Neural cell (in vitro differentiated cells): ENCODE data around the gene TNFRSF4. TPM values are rescaled to one million over a fixed set of nuclear protein-coding genes. Genes with fewer than 3 reads are reported as not detected.

Source experiments
- H2AFZ ChIP-seq: fragments of 200-600, 300-800 bp; sonication (generic), shearing (Covaris generic); 2 replicates; pipeline ENCODE4 v1.6.0; 2014; ENCODE audit warnings: low read depth, mild to moderate bottlenecking, antibody characterized with exemption, low read length, moderate library complexity
- H3F3A ChIP-seq: fragments of 200-600 bp; shearing (Covaris generic); 2 replicates; pipeline ENCODE4 v1.6.1; 2016; ENCODE audit warnings: mild to moderate bottlenecking, moderate library complexity, mixed read lengths, antibody characterized with exemption, low read length; ENCODE audit not compliant: insufficient read depth, poor library complexity, severe bottlenecking
- H3K27ac ChIP-seq: fragments of 200-600, 300-800 bp; sonication (generic), shearing (Covaris generic); 2 replicates; pipeline ENCODE4 v1.5.1; 2014; ENCODE audit warnings: mild to moderate bottlenecking, low read length, moderate library complexity
- H3K27me3 ChIP-seq: fragments of 300-800, 200-600 bp; sonication (generic), shearing (Covaris generic); 2 replicates; pipeline ENCODE4 v1.6.0; 2014; ENCODE audit warnings: mild to moderate bottlenecking, low read depth, low read length, moderate library complexity; ENCODE audit not compliant: insufficient read depth
- H3K36me3 ChIP-seq: fragments of 300-800, 200-600 bp; sonication (generic), shearing (Covaris generic); 2 replicates; pipeline ENCODE4 v1.5.1; 2014; ENCODE audit warnings: mild to moderate bottlenecking, antibody characterized with exemption, low read length, moderate library complexity; ENCODE audit not compliant: insufficient read depth
- H3K4me2 ChIP-seq: fragments of 300-800, 200-600 bp; sonication (generic), shearing (Covaris generic); 2 replicates; pipeline ENCODE4 v1.6.0; 2014; ENCODE audit warnings: mild to moderate bottlenecking, low read length
- H3K4me3 ChIP-seq: fragments of 300-800, 200-600 bp; sonication (generic), shearing (Covaris generic); 2 replicates; pipeline ENCODE4 v1.5.1; 2014; ENCODE audit warnings: mild to moderate bottlenecking, low read length, moderate library complexity
- H3K79me2 ChIP-seq: fragments of 200-600 bp; shearing (Covaris generic); replicated peaks from 2 replicates; pipeline ENCODE4 v1.6.0; 2014; ENCODE audit warnings: mild to moderate bottlenecking, low read length, moderate library complexity; ENCODE audit not compliant: insufficient read depth
- H3K9ac ChIP-seq: fragments of 300-800, 200-600 bp; sonication (generic), shearing (Covaris generic); 2 replicates; pipeline ENCODE4 v1.6.1; 2016; ENCODE audit warnings: mild to moderate bottlenecking, low read length, mixed read lengths
- H3K9me2 ChIP-seq: fragments of 200-600 bp; shearing (Covaris generic); 2 replicates; pipeline ENCODE4 v1.6.1; 2016; ENCODE audit warnings: mild to moderate bottlenecking, low read length, mixed read lengths; ENCODE audit not compliant: insufficient read depth
- H3K9me3 ChIP-seq: fragments of 200-600, 300-800 bp; sonication (generic), shearing (Covaris generic); 2 replicates; pipeline ENCODE4 v1.6.1; 2016; ENCODE audit warnings: mild to moderate bottlenecking, mixed run types, low read length, moderate library complexity, mixed read lengths
- H4K20me1 ChIP-seq: fragments of 200-600 bp; shearing (Covaris generic); 2 replicates; pipeline ENCODE4 v1.6.1; 2016; ENCODE audit warnings: mild to moderate bottlenecking, mixed run types; ENCODE audit not compliant: insufficient read depth
- EP300 ChIP-seq: fragments of 450-650 bp; conservative IDR thresholded peaks from 2 replicates; pipeline ENCODE4 v1.6.1; 2014; ENCODE audit warnings: antibody characterized with exemption, mild to moderate bottlenecking, moderate library complexity; ENCODE audit not compliant: poor library complexity, severe bottlenecking
- EZH2 ChIP-seq: fragments of 200-600, 300-800 bp; shearing (Covaris generic), sonication (generic); IDR thresholded peaks from 2 replicates; pipeline ENCODE4 v1.6.1; 2014; ENCODE audit warnings: antibody characterized with exemption, low read length, borderline replicate concordance, mild to moderate bottlenecking; ENCODE audit not compliant: insufficient read depth, poor library complexity, severe bottlenecking
- MXI1 ChIP-seq: fragments of 450-650 bp; conservative IDR thresholded peaks from 2 replicates; pipeline ENCODE4 v1.6.1; 2014; ENCODE audit warnings: antibody characterized with exemption, mild to moderate bottlenecking; ENCODE audit not compliant: poor library complexity, severe bottlenecking
- POLR2AphosphoS5 ChIP-seq: IDR thresholded peaks from 2 replicates; pipeline ENCODE4 v1.6.1; 2012
- RAD21 ChIP-seq: fragments of 450-650 bp; conservative IDR thresholded peaks from 2 replicates; pipeline ENCODE4 v1.6.1; 2014; ENCODE audit warnings: antibody characterized with exemption, mild to moderate bottlenecking, moderate library complexity
- SMC3 ChIP-seq: fragments of 450-650 bp; conservative IDR thresholded peaks from 2 replicates; pipeline ENCODE4 v1.6.1; 2014; ENCODE audit warnings: antibody characterized with exemption, mild to moderate bottlenecking, moderate library complexity; ENCODE audit not compliant: poor library complexity
- TAF1 ChIP-seq: IDR thresholded peaks from 2 replicates; pipeline ENCODE4 v1.6.1; 2012; ENCODE audit warnings: low read depth
- polyA plus RNA-seq: library from polyadenylated mRNA; depleted of rRNA; stranded (reverse); fragments of >200 nt; gene quantifications from 2 replicates; pipeline ENCODE4 v1.2.3, GENCODE V29; 2014
- TF ChIP-seq, protein P1 (sequence below): IDR thresholded peaks from 2 replicates; pipeline ENCODE4 v1.6.1; 2012; ENCODE audit warnings: borderline replicate concordance
- TF ChIP-seq, protein P2 (sequence below): fragments of 450-650 bp; IDR thresholded peaks from 2 replicates; pipeline ENCODE4 v1.5.1; 2014; ENCODE audit warnings: antibody characterized with exemption, mild to moderate bottlenecking, moderate library complexity; ENCODE audit not compliant: poor library complexity, severe bottlenecking

Gene TNFRSF4
- polyA plus RNA-seq, 1 donor from 2014 or later, result not detected

DNA sequence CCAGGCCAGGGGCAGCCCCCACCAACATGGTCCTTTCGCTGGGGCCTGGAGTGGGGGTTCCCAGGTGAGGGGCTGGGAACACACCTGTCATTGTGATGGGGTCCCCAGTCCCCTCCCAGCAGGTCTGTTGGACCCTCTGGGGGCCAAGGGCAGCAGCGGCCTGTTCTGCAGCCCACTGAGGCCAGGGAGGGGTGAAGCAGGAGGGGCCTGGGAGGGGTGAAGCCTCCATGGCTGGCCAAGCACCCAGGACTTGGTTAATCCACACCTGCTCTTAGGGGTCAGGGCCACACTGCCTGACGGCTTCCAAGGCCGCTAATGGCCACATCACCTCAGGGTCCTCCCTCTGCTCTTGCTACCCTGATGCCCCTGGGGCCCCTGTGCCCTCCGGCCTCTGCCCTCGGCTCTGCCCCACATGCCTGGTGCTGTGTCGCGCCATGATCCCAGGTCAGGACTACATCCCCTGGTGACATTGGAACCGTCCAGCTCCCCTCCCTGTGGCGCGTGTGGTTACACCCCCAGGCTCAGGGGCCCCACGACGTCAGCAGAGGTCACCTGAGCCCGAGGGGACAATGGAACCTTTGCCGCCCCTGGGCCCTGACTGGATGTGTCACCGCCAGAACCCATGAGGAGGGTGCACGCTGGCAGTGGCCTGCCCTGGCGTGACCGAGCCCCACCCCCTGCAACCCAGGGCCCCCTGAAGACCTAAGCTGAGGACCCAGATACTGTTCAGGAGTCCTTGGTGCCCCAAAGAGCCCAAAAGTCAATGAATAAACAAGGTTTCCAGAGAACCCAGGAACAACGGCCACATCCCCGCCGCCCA is 14.6 kb downstream of the TNFRSF4 start:
- H3K9me2 ChIP-seq, result no peaks in the 10 kb centered on the region
- H2AFZ ChIP-seq, result no peak overlapping the region
- H3K36me3 ChIP-seq, result no peaks in the 10 kb centered on the region
- H3K9ac ChIP-seq, result no peak overlapping the region
- H3K9me3 ChIP-seq, result no peaks in the 10 kb centered on the region
- TF ChIP-seq, protein P1, sequence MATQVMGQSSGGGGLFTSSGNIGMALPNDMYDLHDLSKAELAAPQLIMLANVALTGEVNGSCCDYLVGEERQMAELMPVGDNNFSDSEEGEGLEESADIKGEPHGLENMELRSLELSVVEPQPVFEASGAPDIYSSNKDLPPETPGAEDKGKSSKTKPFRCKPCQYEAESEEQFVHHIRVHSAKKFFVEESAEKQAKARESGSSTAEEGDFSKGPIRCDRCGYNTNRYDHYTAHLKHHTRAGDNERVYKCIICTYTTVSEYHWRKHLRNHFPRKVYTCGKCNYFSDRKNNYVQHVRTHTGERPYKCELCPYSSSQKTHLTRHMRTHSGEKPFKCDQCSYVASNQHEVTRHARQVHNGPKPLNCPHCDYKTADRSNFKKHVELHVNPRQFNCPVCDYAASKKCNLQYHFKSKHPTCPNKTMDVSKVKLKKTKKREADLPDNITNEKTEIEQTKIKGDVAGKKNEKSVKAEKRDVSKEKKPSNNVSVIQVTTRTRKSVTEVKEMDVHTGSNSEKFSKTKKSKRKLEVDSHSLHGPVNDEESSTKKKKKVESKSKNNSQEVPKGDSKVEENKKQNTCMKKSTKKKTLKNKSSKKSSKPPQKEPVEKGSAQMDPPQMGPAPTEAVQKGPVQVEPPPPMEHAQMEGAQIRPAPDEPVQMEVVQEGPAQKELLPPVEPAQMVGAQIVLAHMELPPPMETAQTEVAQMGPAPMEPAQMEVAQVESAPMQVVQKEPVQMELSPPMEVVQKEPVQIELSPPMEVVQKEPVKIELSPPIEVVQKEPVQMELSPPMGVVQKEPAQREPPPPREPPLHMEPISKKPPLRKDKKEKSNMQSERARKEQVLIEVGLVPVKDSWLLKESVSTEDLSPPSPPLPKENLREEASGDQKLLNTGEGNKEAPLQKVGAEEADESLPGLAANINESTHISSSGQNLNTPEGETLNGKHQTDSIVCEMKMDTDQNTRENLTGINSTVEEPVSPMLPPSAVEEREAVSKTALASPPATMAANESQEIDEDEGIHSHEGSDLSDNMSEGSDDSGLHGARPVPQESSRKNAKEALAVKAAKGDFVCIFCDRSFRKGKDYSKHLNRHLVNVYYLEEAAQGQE, result no peak
- TF ChIP-seq EZH2, result no peak
- TF ChIP-seq, protein P2, sequence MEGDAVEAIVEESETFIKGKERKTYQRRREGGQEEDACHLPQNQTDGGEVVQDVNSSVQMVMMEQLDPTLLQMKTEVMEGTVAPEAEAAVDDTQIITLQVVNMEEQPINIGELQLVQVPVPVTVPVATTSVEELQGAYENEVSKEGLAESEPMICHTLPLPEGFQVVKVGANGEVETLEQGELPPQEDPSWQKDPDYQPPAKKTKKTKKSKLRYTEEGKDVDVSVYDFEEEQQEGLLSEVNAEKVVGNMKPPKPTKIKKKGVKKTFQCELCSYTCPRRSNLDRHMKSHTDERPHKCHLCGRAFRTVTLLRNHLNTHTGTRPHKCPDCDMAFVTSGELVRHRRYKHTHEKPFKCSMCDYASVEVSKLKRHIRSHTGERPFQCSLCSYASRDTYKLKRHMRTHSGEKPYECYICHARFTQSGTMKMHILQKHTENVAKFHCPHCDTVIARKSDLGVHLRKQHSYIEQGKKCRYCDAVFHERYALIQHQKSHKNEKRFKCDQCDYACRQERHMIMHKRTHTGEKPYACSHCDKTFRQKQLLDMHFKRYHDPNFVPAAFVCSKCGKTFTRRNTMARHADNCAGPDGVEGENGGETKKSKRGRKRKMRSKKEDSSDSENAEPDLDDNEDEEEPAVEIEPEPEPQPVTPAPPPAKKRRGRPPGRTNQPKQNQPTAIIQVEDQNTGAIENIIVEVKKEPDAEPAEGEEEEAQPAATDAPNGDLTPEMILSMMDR, result no peak
- TF ChIP-seq MXI1, result no peak
- no peak for TF ChIP-seq TAF1
- TF ChIP-seq SMC3, result no peak
- no peak for TF ChIP-seq POLR2AphosphoS5
- no peak for TF ChIP-seq EP300
- TF ChIP-seq RAD21, result no peak
- no peaks in the 10 kb centered on the region for H4K20me1 ChIP-seq
- H3K27ac ChIP-seq, result no peak overlapping the region
- no peak overlapping the region for H3K4me3 ChIP-seq
- no peaks in the 10 kb centered on the region for H3K79me2 ChIP-seq
- peaks cover 7% of the 10 kb centered on the region for H3K27me3 ChIP-seq
- no peaks in the 10 kb centered on the region for H3F3A ChIP-seq
- no peak overlapping the region for H3K4me2 ChIP-seq

DNA sequence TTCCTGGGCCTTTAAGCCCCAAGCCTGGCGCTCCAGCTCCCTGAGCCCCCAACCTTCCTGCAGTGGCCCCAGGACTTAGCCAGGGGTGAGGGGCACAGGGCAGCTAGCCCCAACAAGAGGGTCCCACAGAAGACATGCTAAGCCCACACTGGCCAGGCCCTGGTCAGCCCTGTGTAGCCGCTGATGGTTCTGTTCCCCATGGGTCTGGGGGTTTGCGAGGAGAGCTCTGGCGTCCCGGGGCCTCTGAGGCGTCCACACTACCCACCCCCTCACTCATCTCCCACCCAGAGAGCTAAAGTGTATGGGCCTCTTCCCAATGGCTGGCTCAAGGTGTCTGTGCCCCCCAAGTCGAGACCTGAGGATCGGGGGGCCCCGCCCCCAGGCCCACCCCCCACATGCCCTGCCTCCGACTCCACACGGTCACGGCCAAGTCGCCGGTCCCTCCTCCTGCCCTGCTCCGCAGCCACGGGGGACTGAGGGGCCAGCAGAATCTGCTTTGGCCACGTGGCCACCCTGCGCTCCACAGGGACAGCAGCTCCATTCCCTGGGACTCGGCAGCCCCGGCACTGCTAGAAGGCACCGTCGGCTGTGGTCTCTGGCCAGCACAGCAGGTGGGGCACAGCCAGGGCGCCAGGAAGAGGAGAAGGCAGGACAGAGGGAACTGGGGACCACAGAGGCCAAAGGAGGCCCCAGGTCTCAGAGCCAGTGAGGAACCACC is 15.4 kb downstream of the TNFRSF4 start:
- TF ChIP-seq EP300, result no peak
- H3K4me2 ChIP-seq, result no peak overlapping the region
- H2AFZ ChIP-seq, result no peak overlapping the region
- no peaks in the 10 kb centered on the region for H4K20me1 ChIP-seq
- H3K9me3 ChIP-seq, result no peaks in the 10 kb centered on the region
- no peaks in the 10 kb centered on the region for H3F3A ChIP-seq
- no peak overlapping the region for H3K4me3 ChIP-seq
- no peaks in the 10 kb centered on the region for H3K9me2 ChIP-seq
- no peak overlapping the region for H3K9ac ChIP-seq
- H3K79me2 ChIP-seq, result no peaks in the 10 kb centered on the region
- no peaks in the 10 kb centered on the region for H3K36me3 ChIP-seq
- H3K27ac ChIP-seq, result no peak overlapping the region
- H3K27me3 ChIP-seq, result peaks cover 7% of the 10 kb centered on the region
